Fibroblast of lung (primary cell): Measurements from ENCODE around the gene ABHD5.

Source experiments
- EZH2 ChIP-seq: IDR thresholded peaks from 2 replicates; pipeline ENCODE4 v1.5.1; 2012; ENCODE audit warnings: low read length, control low read depth, mild to moderate bottlenecking; ENCODE audit errors: missing control alignments
- TF ChIP-seq, protein P1 (sequence below), 2 donors: IDR thresholded peaks in 1 of 2; conservative IDR thresholded peaks in 1 of 2; 1 replicate in 1 of 2; 2 replicates in 1 of 2; pipeline ENCODE4 v1.5.1; 2011 to 2012; ENCODE audit warnings: low read length in 2 of 2, control low read depth in 1 of 2, inconsistent platforms in 1 of 2, low read depth in 1 of 2, mild to moderate bottlenecking in 1 of 2

DNA sequence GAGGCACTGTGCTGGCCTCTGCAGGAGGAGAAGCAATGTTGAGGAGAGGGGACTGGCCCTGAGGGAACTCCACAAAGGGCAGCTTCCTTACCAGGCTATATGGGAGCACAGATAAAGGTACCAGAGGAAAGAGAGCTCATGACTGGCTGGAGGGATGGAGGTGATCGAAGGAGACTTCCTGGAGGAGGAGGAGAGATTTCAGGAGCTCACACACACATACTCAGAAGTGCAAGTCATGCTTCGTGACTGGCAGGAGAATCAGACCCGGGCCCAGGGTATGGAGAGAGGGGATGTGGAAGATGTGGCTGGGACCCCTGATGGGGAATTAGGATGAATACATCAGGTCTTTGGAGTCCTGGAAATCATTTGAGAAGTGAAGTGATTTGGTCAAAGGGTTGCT lies 85.4 kb downstream of the ABHD5 start:
- TF ChIP-seq, protein P1, sequence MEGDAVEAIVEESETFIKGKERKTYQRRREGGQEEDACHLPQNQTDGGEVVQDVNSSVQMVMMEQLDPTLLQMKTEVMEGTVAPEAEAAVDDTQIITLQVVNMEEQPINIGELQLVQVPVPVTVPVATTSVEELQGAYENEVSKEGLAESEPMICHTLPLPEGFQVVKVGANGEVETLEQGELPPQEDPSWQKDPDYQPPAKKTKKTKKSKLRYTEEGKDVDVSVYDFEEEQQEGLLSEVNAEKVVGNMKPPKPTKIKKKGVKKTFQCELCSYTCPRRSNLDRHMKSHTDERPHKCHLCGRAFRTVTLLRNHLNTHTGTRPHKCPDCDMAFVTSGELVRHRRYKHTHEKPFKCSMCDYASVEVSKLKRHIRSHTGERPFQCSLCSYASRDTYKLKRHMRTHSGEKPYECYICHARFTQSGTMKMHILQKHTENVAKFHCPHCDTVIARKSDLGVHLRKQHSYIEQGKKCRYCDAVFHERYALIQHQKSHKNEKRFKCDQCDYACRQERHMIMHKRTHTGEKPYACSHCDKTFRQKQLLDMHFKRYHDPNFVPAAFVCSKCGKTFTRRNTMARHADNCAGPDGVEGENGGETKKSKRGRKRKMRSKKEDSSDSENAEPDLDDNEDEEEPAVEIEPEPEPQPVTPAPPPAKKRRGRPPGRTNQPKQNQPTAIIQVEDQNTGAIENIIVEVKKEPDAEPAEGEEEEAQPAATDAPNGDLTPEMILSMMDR (conservative IDR thresholded peaks at IDR 0.05 in 1 of 2, IDR thresholded peaks at IDR 0.05 in 1 of 2; ENCODE audit: low read depth in 1 of 2, low read length in 2 of 2) = no peak
- TF ChIP-seq EZH2 = no peak
